COR-L47 (cell line): ENCODE results near the gene WBP1L.
"Not testable (repeated sequence)": the region's sequence is repeated elsewhere in the genome, so short reads cannot be mapped to it uniquely, and the experiment has no call there.

ENCODE experiments used
- DNase-seq: peaks from one replicate; lab custom pipeline; 2025; lab: John Stamatoyannopoulos, UW

Gene WBP1L

GRCh38 chr10:102843139-102843538 is 99.4 kb downstream of the WBP1L start:
- DNase-seq = not testable (repeated sequence)

- not testable (repeated sequence) for DNase-seq
Observed at GRCh38 chr10:102844190-102844776, 100.5 kb downstream of the WBP1L start.

GRCh38 chr10:102845352-102845902 is 101.7 kb downstream of the WBP1L start:
- DNase-seq = no peak

- no peak for DNase-seq
Observed at GRCh38 chr10:102850025-102850518, 106.3 kb downstream of the WBP1L start.

GRCh38 chr10:102853237-102853636 is 109.5 kb downstream of the WBP1L start:
- DNase-seq = not testable (repeated sequence)

GRCh38 chr10:102855731-102856436 is 112.1 kb downstream of the WBP1L start:
- not testable (repeated sequence) for DNase-seq

GRCh38 chr10:102856758-102857424 is 113.1 kb downstream of the WBP1L start:
- DNase-seq = no peak

GRCh38 chr10:102859911-102860310 is 116.2 kb downstream of the WBP1L start:
- no peak for DNase-seq

GRCh38 chr10:102863660-102864059 is 119.9 kb downstream of the WBP1L start:
- no peak for DNase-seq

- DNase-seq = no peak
Observed at GRCh38 chr10:102865620-102866019, 121.9 kb downstream of the WBP1L start.
